Inflammatory macrophage treated with lipopolysaccharide for 1 hour (primary cell): ENCODE results near the gene LRP11.
"Not testable (repeated sequence)": the region's sequence is repeated elsewhere in the genome, so short reads cannot be mapped to it uniquely, and the experiment has no call there.

ENCODE experiments used
- DNase-seq, 2 donors: peaks; one replicate each; pipeline ENCODE4 v3.0.0-alpha.2; 2020 to 2022

The LRP11 gene

DNA sequence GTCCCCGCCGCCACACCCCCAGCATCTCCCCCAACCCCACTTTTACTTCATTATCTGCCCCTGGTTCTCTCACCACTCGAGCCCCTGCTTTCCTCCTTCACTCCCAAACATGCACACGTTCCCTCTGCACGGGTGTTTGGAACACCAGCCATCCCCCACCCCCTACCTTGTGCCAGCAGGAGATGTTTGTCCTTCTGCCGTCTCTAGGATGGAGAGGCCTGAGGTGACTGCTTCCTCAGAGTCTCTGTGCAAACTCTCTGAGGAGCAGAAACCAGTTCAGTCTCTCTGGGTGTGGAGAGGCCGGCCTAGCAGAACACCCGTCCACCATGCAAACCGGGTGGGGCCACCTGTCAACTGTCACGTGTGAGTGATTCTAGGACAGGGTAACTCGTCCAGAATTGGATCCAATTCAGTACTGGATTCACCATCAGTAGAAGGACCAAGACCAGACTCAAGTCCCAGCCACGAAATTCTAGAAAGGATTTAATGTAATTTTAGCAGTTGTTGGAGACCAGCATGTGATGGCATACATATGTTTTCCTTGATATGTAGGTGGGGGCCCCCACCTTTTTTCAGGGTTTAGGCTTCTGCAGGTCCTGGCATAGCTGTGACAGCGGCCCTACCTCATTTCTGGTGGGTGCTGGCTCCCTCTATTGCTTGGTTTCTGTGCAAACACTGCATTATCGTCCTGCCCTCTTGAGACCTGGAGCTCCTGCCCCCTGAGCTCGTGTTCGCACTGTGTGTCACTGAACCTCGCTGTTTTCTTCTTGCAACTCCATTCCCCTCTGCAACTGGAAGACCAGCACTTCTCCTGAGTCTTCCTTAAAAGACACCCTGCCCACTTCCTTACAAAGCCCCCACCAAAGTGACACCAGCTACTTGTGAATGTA, 33.9 kb upstream of the LRP11 start, which contains the start of gene RAET1E:
TSS of gene RAET1E (minus strand) at position 259 of the 890 bp plus-strand sequence. CDS start 7,212 bp downstream, outside the sequence.
- DNase-seq, result no peak

DNA sequence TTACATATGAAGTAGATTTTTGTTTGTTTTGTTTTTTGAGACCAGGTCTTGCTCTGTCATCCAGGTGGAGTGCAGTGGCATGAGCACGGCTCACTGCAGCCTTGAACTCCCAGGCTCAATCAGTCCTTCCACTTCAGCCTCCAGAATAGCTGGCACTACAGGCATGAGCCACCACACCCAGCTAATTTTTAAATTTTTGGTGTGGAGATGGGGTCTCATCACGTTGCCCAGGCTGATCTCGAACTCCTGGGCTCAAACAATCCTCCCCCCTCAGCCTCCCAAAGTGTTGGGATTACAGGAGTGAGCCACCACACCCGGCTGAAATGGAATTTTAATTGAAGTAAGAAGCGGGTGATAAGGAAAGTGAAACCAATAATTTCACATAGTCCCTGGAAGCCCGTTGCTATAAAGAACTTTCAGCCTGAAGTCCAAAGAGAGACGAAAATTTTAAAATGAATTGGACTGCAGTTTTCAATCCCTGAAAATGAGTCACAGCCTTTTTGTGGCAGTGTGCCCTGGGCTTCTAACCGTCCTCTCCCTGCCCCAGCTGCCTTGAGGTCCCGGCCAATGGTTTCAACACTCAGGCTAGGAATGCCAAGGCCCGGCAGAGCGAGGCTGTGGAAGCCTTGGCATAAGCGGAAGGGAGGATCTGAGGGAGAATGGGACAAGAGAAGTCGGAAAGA, 33.0 kb upstream of the LRP11 start:
- DNase-seq, result no peak

DNA sequence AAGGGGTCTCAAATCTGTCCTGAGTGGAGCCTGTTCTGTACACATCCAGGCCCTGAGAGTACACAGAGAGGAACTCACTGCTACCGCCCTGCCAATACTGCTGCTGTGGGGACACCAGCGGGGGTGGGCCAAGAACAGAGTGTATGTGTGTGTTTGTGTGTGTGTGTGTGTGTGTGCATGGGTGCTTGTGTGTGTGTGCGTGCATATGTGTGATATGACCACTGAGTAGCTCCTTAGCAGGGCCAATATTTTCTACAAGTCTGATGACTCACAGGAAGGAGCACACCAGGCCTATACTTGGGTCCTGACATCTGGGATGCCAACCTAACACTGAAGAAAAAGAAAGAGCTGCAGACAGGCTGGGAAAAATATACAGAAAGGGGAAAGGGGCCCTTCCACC, 32.3 kb upstream of the LRP11 start:
- no peak for DNase-seq

DNA sequence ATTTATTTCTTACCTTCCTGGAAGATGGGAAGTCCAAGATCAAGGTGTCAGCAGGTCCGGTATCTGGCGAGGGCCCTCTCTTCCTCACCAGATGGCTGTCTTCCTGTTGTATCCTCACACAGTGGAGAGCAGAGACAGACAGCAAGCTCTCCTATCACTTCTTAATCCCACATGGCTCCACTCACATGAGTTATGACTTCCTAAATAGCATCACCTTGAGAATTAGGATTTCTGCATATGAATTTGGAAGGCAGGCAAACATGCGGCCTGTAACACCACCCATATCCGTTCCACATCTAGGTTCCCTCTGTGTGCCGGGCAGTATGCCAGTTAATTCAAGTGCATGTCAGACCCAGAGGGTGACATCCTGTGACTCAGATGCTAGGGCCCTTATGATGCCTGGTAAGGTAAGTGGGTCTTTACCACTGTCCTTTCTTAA, 31.7 kb upstream of the LRP11 start:
- no peak for DNase-seq

DNA sequence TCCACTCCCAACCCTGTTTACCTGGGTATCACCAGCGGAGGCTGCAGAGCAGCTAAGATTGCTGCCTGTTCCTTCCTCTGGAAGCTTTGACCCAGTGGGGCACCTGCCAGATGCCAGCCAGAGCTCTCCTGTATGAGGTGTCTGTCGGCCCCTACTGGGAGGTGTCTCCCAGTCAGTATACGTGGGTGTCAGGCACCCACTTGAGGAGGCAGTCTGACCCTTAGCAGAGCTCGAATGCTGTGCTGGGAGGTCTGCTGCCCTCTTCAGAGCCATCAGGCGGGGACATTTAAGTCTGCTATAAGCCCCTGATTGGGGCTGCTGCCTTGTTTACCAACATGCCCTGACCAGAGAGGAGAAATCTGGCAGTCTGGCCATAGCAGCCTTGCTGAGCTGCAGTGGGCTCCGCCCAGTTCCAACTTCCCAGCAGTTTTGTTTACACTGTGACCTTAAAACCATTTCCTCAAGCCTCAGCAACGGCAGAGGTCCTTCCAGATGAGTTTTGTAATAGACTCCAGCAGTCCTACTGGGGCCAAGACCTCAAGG, 31.0 kb upstream of the LRP11 start:
- DNase-seq, result no peak

DNA sequence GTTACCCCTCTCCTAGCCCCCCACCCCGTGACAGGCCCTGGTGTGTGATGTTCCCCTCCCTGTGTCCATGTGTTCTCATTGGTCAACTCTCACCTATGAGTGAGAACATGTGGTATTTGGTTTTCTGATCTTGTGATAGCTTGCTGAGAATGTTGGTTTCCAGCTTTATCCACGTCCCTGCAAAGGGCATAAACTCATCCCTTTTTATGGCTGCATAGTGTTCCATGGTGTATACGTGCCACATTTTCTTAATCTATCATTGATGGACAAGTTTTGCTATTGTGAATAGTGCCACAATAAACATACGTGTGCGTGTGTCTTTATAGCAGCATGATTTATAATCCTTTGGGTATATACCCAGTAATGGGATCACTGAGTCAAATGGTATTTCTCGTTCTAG, 27.7 kb upstream of the LRP11 start:
- not testable (repeated sequence) for DNase-seq

DNA sequence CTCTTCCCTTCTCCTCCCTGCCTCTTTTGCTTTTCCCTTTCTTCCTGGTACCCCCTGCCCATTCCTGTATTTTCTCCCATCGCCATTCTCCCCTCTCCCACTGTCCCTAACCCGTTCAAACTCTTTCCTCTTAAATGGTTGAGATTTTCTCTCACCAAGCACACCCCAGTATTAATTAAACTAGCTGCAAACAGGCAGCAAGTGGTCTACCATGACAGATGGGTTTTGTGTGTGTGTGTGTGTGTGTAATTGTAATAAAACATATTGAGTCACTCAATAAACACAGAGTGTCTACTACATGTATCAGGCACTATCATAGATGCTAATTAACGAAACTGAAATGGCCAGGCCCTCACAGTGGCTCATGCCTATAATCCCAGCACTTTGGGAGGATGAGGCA, 27.1 kb upstream of the LRP11 start:
- DNase-seq, result no peak

DNA sequence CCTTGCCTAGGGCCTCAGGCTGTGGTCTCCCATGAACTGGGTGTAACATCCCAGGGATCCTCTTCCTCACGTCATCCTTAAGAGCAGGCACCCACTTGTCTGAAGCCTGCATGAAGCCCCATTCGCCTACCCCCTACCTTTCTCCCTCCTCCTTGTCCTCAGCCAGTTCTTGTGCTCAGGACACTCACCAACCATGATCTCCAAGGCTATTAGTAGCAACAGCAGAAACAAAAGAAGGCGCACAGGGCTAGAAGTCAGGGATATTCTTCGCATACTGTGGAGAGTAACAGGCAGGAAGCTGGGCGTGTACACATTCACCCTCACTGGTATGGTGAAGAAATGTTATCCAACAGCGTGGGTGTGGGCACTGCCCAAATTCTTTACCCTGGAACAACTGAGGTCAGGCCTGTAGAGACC, 26.5 kb upstream of the LRP11 start:
- DNase-seq, result no peak

DNA sequence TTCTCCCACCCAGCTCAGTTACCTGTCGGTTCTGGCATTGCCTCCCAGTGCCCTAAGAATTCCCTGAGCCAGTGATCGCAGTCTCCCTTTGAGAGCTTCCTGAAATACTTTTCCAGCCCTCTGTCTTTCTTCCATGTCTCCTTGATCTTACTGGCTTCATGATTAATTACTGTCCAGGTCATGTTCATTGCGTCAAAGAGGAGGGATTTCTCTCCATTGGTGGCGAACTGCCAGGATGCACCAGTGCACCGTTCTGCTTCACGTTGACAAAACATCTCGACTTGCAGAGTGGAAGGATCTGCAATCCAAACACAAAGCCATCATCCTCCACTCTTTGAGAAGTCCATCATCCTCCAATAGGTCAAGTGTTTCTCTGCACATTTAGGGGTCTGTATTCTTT, 25.2 kb upstream of the LRP11 start:
- no peak for DNase-seq

DNA sequence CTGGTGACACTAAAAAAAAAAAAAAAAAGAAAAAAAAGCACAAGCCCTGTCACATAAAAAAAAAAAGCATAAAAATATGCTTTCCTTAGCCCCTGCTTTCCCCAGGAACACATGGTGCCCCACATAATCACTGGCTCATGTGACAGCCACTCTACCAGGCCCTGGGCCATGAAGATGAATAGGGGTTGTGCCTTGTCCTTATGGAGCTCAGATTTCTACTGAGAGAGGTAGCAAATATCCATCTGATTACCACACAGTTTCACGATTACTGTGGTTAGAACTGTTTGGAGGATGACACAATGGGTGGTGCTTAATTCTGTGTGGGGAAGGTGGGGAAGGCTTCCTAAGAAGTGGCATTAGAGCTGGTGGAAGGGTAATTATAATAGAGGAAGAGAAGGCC, 24.5 kb upstream of the LRP11 start:
- no peak for DNase-seq

DNA sequence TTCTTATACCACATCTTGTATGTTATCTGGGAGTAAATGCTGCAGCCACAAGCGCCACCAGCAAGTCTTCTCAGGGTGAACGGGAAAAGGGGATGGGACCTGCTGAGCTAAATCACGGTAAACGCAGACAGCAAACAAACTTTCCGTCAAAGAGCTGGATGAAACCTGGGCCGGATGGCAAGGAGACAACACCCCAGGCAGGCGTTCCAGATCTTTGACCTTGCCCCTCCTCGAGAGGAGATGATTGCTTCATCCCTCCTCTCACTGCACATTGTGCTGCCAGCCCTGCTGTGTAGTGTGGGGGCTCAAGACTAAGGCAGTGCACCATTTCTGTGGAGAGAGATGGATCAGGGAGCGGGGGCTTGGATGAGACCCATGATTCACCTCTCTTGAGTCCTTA, 23.9 kb upstream of the LRP11 start:
- no peak for DNase-seq

DNA sequence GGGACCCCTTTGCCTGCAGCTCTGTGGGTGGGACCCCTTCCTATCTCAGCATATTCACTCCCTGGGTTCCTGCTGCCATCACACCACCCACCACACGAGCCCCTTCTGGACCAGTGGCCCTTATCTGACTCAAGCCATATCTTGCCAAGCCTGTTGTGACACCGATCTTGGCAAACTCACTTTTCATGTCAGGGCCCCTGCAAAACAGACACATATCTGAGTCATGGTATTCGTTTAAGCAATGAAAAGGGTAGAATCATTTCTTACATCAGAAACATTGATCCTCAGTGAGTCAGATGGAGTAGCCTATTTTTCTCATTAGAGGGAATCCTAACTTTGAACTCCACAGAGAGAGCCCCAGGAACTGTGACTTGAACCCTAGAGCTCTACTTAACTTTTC, 23.2 kb upstream of the LRP11 start:
- no peak for DNase-seq

DNA sequence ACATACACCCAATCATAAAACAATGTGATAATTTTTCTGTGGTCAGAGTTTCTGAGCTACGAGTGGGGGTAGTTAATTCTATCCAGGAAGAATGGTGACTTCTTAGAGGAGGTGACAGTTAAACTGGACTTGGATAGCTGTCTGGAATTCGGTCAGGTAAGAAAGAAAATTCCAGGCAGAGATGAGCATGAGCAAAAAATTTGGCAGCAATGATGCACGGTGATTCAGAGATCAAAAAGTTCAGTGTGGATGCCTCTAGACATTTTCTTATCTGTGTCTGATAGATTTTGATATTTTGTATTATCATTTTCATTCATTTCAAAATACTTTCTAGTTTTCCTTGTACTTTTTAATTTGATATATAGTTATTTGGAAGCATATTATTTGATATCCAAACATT, 21.7 kb upstream of the LRP11 start:
- no peak for DNase-seq

DNA sequence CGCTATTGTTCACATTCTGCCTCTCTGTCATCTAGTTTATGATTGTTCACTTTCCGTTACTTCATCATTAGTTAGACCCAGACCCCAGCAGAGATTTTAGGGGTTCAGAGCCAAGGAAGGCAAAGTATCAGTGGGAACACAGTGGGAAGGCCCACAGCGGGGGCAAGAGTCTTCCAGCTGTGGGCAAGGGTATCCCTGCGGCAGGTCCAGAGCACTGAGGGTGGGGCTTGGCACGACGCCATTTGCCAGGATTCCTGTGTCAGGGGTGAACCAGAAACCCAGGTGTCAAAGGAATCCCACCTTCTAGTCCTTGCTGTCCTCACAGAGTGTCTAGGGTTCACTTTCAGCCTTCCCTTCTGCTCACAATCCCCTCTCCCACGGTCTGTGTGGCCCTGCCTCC, 20.5 kb upstream of the LRP11 start:
- DNase-seq, result no peak

DNA sequence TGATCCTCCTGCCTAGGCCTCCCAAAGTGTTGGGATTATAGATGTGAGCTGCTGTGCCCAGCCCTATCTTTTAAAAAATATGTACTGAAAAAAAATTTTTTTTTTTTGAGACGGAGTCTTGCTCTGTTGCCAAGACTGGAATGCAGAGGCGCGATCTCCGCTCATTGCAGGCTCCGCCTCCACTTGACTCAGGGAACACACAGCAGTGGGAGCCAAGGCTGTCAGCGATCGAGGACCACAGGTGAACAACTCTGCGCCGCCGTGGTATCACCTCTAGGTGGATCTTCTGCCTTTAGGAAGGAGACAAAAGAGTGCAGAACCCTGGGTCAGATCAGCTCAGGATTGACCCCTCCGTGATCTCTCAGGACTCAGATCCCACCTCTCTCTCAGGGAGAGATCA, 20.1 kb upstream of the LRP11 start:
- no peak for DNase-seq

DNA sequence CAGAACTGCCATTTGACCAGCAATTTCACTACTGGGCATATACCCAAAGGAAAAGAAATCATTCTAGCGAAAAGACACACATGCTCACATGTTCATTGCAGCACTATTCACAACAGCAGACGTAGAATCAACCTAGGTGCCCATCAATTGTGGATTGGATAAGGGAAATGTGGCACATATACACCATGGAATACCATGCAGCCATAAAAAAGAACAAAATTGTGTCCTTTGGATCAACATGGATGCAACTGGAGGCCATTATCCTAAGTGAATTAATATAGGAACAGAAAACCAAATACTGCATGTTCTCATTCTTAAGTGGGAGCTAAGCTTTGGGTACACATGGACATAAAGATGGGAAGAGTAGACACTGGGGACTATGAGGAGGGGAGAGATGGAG, 17.7 kb upstream of the LRP11 start:
- no peak for DNase-seq

DNA sequence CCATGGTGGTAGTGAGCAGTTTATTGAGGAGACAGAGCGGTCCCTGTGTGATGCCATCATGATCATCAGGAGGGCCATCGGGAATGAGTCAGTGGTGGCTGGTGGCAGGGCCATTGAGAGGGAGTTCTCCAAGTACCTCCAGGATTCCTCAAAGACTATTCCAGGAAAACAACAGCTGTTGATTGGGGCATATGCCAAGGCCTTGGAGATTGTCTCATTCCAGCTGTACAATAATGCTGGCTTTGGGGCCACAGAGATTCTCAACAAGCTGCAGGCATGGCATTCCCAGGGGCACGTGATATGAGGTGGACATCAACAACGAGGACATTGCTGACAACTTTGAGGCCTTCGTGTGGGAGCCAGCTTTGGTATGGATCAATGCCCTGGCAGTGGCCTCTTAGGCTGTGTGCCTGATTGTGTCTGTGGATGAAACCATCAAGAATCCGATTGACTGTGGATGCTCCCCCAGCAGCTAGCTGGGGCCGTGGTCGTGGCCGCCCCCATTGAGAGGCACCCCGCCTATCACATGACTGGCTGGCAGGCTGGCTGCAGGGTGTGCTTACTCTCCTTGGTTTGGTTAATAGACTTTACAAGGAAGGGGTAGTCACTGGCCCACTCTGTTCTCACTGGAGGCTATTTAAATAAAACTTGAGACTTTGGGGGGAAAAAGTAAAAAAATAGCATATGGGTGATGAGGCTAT, 17.1 kb upstream of the LRP11 start:
- no peak for DNase-seq

DNA sequence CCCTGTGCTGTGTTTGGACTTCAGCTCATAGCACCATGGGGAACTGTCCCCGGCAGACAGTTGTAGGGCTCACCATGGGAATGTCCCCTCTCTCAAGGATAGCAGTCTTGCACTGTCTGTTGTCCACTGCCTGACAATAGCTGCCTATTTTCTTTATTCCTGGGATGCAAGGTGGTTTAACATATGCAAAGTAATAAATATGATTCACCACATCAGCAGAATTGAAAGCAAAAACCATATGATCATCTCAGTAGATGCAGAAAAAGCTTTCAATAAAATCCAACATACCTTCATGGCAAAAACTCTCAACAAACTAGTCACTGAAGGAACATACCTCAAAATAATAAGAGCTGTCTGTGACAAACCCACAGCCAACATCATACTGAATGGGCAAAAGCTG, 13.5 kb upstream of the LRP11 start:
- DNase-seq, result no peak

DNA sequence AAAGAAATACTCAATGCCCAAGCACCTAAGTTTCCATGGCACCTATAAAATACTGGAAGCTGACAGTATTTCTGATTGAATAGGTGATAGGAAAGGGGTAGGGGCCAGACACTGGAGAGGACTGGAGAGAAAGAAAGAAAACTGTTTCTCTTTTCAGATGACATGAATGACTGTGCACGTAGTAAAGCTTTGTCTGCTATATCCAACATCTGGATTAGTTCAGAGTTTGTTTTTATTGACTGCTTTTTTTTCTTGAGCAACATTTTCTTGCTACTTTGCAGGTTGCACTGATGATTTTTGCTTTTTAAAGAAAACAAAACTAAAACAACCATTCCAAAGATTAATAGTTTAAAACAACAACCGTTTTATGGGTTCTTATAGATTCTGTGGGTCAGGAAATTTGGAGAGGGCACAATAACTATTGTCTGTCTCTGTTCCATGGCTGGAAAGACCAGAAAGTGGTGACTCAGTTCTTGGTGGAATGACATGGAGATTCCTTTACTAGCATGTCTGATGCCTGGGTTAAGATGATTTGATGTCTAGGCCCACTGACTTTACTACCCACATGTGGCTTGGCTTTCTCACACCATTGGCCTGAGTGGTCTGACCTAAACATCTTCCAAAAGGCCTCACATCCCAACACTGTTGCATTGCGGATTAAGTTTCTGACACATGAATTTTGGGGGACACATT, 12.2 kb upstream of the LRP11 start:
- DNase-seq, result no peak

DNA sequence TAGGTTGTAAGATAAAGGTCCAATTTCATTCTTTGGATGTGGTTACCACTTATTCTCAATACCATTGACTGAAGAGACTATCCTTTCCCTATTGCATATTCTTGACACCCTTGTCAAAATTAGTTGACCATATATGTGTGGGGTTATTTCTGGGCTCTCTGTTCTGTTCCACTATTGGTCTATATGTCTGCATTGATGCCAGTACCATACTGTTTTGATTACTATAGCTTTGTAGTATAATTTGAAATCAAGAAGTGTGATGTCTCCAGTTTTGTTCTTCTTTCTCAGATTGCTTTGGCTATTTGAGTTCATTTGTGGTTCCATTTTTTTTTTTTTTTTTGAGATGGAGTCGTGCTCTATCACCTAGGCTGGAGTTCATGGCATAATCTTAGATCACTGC, 8.1 kb upstream of the LRP11 start:
- DNase-seq, result no peak

DNA sequence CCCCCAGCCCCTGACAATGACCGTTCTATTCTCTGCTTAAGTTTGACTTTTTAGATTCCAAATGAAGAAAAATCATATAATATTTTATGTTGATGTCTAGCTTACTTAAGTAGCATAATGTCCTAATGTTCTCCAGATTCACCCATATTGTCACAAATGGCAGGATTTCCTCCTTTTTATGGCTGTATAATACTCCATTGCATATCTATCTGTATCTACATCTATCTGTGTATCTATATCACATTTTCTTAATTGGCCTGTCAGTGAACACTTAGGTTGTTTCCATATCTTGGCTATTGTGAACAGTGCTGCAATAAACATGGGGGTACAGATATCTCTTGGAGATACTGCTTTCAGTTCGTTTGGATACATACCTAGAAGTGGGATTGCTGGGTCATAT, 7.0 kb upstream of the LRP11 start:
- DNase-seq, result no peak

DNA sequence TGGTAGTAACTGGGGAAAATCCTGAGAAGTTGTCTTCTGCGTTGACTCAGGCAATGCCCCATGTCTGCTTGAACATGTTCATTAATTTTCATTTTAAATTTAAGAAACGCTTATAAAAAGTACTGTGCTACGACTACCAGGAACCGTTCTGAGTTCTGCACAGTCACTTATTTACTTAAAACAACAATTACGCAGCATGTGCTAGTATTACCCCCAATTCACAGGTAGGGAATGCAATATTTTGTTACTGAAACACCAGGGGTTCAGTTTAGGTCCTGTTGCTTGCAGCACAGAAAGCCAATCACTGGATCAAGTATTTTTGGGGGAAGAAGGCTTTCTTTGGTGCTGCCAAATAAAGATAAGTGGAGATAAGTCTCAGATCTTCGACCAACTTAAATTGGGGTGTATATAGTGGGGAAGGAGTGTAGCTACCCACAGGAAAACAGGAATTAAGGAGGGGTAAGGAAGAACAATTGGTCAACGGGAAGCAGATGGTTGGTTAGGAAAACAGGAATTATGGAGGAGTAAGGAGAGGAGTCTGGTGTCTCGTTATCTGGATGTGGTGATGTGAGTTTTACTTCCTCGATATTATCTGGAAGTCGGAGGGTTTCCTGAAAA, 5.2 kb upstream of the LRP11 start:
- DNase-seq, result no peak
